Kidney (tissue), 14 donors: ENCODE measurements around the gene ANKRD6. TPM values are rescaled to one million over a fixed set of nuclear protein-coding genes. Genes with fewer than 3 reads are reported as not detected.

Source experiments
- DNase-seq, 5 donors: peaks; one replicate each; pipeline ENCODE4 v3.0.0-alpha.2; 2013 to 2020
- FAIRE-seq: peaks from 2 replicates; lab custom pipeline; 2012; peaks lifted over from hg19 to GRCh38; lab: Jason Lieb, UNC
- H3K27ac ChIP-seq, 2 donors: one replicate each; pipeline ENCODE4 v1.7.0; 2013; ENCODE audit warnings: low read depth in 2 of 2, low read length in 2 of 2, inconsistent platforms in 1 of 2
- H3K27me3 ChIP-seq: one replicate; pipeline ENCODE4 v1.7.1; 2013; ENCODE audit warnings: low read length, inconsistent platforms; ENCODE audit not compliant: control insufficient read depth, insufficient read depth
- H3K36me3 ChIP-seq, 3 donors: one replicate each; pipeline versions ENCODE4 v1.7.0 to v1.7.1; 2013; ENCODE audit warnings: low read length in 3 of 3, control low read depth in 1 of 3, inconsistent platforms in 1 of 3; ENCODE audit not compliant: insufficient read depth in 3 of 3, control insufficient read depth in 2 of 3
- H3K4me1 ChIP-seq, 3 donors: one replicate each; pipeline versions ENCODE4 v1.7.0 to v1.7.1; 2013; ENCODE audit warnings: low read length in 3 of 3, inconsistent platforms in 1 of 3, low read depth in 1 of 3; ENCODE audit not compliant: control insufficient read depth in 2 of 3, insufficient read depth in 2 of 3
- H3K4me3 ChIP-seq, 3 donors: one replicate each; pipeline versions ENCODE4 v1.7.0 to v1.8.1; 2013; ENCODE audit warnings: low read length in 3 of 3, control low read depth in 1 of 3, inconsistent platforms in 1 of 3
- H3K9ac ChIP-seq, 3 donors: one replicate each; pipeline versions ENCODE4 v1.7.0 to v1.7.1; 2013; ENCODE audit warnings: low read length in 3 of 3, control low read depth in 1 of 3, inconsistent platforms in 1 of 3
- H3K9me3 ChIP-seq, 3 donors: one replicate each; pipeline versions ENCODE4 v1.7.0 to v1.7.1; 2013; ENCODE audit warnings: low read length in 3 of 3, control low read depth in 1 of 3, inconsistent platforms in 1 of 3; ENCODE audit not compliant: control insufficient read depth in 2 of 3, insufficient read depth in 1 of 3
- intact Hi-C: fragments of 100-400 bp; cut with DNase I; formaldehyde crosslinking; loops from one replicate; pipeline ENCODE4 v1.11.1; 2022
- polyA plus RNA-seq: library from polyadenylated mRNA; stranded (reverse); fragments of 350-450 nt; fragmentation: Illumina TruSeq; extraction: RNeasy Lipid Tissue Mini Kit (QIAGEN cat#74804); gene quantifications from one replicate; pipeline ENCODE4 v1.2.3, GENCODE V29; 2014; ENCODE audit warnings: low read depth, low replicate concordance; ENCODE audit not compliant: insufficient read depth
- total RNA-seq: library from RNA; stranded (reverse); fragmentation: NEBNext Ultra II Directional; extraction: Animal tissue kit (Norgen Biotek cat#: 25700); gene quantifications from one replicate; pipeline ENCODE4 v1.2.1, GENCODE V29; 2021
- TF ChIP-seq, protein P1 (sequence below): IDR thresholded peaks from 3 replicates; pipeline ENCODE4 v1.5.1; 2012; ENCODE audit warnings: mild to moderate bottlenecking, moderate library complexity, borderline replicate concordance; ENCODE audit not compliant: insufficient read depth; ENCODE audit errors: extremely low read depth
- donor health status: control.
- donor health status: control.
- donor health status: control.
- donor health status: control.
- donor health status: control.
- donor health status: DM: yes; HTN: yes; CAD: no.
- donor health status: Normal renal cell carcinoma (clear cell type).

ANKRD6 gene
- total and polyA plus RNA-seq, 2 donors from 2014 or later: 10.3 to 29.5 TPM

DNA sequence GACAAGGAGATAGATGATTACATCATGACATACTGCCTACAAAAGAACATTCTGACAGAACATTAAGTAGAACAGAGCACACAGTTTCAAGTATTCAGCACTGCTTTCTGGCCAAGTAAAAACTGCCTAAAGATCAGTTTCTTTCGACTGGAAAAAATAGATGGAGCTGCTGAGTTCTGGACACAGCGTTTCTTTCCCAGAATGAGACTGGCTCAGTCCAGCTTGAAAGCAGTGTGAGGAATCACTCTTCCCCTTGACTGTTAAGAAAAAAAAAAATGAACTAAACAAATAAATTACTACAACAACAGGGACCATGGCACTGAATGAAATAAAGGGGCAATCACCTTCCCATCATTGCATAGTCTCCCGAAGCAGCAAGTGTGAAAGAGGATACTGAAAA, 210.0 kb downstream of the ANKRD6 start:
- intact Hi-C loops: no loop called here
- Histone ChIP-seq H3K9ac (no peak overlapping the region), H3K27ac (no peak overlapping the region), H3K36me3 (peaks cover 4 to 30% (median 24%) of the 10 kb centered on the region in 3 donors), H3K4me1 (peaks cover 0 to 10% (median 4%) of the 10 kb centered on the region in 3 donors), H3K9me3 (no peaks in the 10 kb centered on the region), H3K27me3 (no peaks in the 10 kb centered on the region), H3K4me3 (no peak overlapping the region)
- DNase-seq (no peak), FAIRE-seq (no peak)
- TF ChIP-seq, protein P1, sequence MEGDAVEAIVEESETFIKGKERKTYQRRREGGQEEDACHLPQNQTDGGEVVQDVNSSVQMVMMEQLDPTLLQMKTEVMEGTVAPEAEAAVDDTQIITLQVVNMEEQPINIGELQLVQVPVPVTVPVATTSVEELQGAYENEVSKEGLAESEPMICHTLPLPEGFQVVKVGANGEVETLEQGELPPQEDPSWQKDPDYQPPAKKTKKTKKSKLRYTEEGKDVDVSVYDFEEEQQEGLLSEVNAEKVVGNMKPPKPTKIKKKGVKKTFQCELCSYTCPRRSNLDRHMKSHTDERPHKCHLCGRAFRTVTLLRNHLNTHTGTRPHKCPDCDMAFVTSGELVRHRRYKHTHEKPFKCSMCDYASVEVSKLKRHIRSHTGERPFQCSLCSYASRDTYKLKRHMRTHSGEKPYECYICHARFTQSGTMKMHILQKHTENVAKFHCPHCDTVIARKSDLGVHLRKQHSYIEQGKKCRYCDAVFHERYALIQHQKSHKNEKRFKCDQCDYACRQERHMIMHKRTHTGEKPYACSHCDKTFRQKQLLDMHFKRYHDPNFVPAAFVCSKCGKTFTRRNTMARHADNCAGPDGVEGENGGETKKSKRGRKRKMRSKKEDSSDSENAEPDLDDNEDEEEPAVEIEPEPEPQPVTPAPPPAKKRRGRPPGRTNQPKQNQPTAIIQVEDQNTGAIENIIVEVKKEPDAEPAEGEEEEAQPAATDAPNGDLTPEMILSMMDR: no peak

DNA sequence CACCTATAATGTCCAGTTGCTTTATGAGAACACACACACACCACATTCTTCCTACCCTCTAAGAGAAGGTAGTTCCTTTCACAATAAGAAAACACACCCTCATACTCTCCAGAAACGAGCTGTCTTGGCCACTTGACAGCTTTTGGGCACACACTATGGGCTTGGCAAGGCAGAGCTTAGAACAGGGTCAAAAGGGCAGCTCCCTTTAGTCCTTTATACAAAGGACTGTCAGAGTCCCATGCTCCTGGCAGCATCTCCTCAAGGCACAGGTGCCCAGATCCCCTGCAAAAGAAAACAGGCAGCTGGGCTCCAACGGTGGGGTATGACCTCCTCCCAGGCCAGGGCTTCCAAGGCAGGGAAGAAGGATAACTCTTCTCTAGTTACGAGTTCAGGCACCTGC, 210.5 kb downstream of the ANKRD6 start:
- H3K9ac ChIP-seq: no peak overlapping the region
- H3K36me3 ChIP-seq: peaks cover 4 to 32% (median 24%) of the 10 kb centered on the region in 3 donors
- no peaks in the 10 kb centered on the region for H3K27me3 ChIP-seq
- H3K4me3 ChIP-seq: no peak overlapping the region
- FAIRE-seq (no peak), DNase-seq (no peak)
- intact Hi-C loops: no loop called here
- TF ChIP-seq, protein P1: no peak
- no peak overlapping the region for H3K27ac ChIP-seq
- H3K4me1 ChIP-seq: peaks cover 0 to 9% (median 4%) of the 10 kb centered on the region in 3 donors
- H3K9me3 ChIP-seq: no peaks in the 10 kb centered on the region

DNA sequence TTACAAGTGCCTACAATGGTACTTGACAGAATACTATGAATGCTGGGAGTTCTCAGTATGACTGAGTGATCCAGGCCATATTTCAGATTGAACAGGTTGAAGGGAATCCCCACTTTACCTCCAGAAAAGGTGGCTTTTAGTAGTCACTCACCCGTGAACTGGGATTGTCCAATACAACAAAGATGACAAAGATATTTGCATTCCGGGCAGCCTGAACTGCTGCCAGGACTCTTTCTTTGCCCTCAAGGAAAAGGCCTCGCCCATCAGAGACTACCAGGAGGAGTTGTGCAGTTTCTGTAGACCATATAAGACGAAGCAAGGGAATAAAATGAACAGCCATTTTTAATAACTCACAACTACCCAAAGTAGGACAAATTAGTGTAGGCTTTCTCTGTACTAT, 211.9 kb downstream of the ANKRD6 start:
- no peak for DNase-seq
- H3K4me1 ChIP-seq: no peaks in the 10 kb centered on the region
- no peak for FAIRE-seq
- H3K36me3 ChIP-seq: peaks cover 4 to 32% (median 24%) of the 10 kb centered on the region in 3 donors
- H3K27me3 ChIP-seq: no peaks in the 10 kb centered on the region
- H3K27ac ChIP-seq: no peak overlapping the region
- no peaks in the 10 kb centered on the region for H3K9me3 ChIP-seq
- intact Hi-C loops: no loop called here
- TF ChIP-seq, protein P1: no peak
- no peak overlapping the region for H3K9ac ChIP-seq
- H3K4me3 ChIP-seq: no peak overlapping the region

DNA sequence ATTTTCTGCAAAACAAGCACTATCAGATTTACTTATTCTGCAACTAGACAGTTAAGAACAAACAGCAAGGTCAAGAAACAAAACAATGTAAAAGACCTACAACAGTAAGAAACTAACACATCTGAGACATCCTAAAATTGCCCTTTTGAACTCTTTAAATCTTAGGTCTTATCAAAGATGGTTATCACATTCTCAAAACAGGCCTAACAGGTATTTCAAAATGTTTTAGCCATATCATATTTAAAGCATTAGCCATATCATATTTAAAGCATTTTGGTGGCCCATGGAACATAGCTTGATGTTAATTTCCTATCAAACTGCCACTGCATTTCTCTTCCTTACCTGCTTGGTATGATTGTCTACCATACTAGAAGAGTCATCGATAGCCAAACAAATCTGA, 216.7 kb downstream of the ANKRD6 start:
- H3K4me3 ChIP-seq: no peak overlapping the region
- no peaks in the 10 kb centered on the region for H3K27me3 ChIP-seq
- TF ChIP-seq, protein P1: no peak
- intact Hi-C loops: no loop called here
- DNase-seq: no peak
- H3K27ac ChIP-seq: no peak overlapping the region
- H3K36me3 ChIP-seq: peaks cover 4 to 23% (median 23%) of the 10 kb centered on the region in 3 donors
- no peaks in the 10 kb centered on the region for H3K4me1 ChIP-seq
- H3K9ac ChIP-seq: no peak overlapping the region
- no peaks in the 10 kb centered on the region for H3K9me3 ChIP-seq
- no peak for FAIRE-seq
